H1 (cell line): ENCODE measurements around the gene PRKCH. TPM values are rescaled to one million over a fixed set of nuclear protein-coding genes. Genes with fewer than 3 reads are reported as not detected.

Experiments used
- CTCF ChIA-PET: fragments of 300-600 bp; sonication (Branson Sonifier 250); formaldehyde crosslinking; loops from one replicate; lab custom pipeline; 2021; ENCODE audit not compliant: partially characterized antibody; lab: Charles Lee
- POLR2A ChIA-PET: fragments of 300-600 bp; sonication (Branson Sonifier 250); formaldehyde crosslinking; loops from one replicate; lab custom pipeline; 2021; ENCODE audit warnings: inconsistent platforms; ENCODE audit not compliant: partially characterized antibody; lab: Charles Lee
- DNase-seq, 2 experiments: peaks; one replicate each; pipeline versions ENCODE4 v3.0.0 to v3.0.0-alpha.2; 2010 to 2022; ENCODE audit warnings: low spot score in 2 of 2, low read depth in 1 of 2, mixed read lengths in 1 of 2
- FAIRE-seq: peaks from 2 replicates; lab custom pipeline; 2011; peaks lifted over from hg19 to GRCh38; lab: Jason Lieb, UNC
- H2AFZ ChIP-seq: 2 replicates; pipeline ENCODE4 v1.8.1; 2012; ENCODE audit warnings: low read length, inconsistent platforms
- H2AK5ac ChIP-seq: 2 replicates; pipeline ENCODE4 v1.6.1; 2013; ENCODE audit warnings: low read depth, low read length
- H2BK120ac ChIP-seq: replicated peaks from 2 replicates; pipeline ENCODE3; 2013; ENCODE audit warnings: low read depth, low read length, inconsistent platforms
- H2BK12ac ChIP-seq: 2 replicates; pipeline ENCODE4 v1.6.1; 2013; ENCODE audit warnings: low read depth, low read length
- H2BK15ac ChIP-seq: 2 replicates; pipeline ENCODE4 v1.6.1; 2013; ENCODE audit warnings: low read length
- H2BK20ac ChIP-seq: 2 replicates; pipeline ENCODE4 v1.6.1; 2013; ENCODE audit warnings: low read length
- H2BK5ac ChIP-seq: 2 replicates; pipeline ENCODE4 v1.6.1; 2013; ENCODE audit warnings: low read depth, low read length
- H3K14ac ChIP-seq: 2 replicates; pipeline ENCODE4 v1.6.1; 2013; ENCODE audit warnings: inconsistent platforms; ENCODE audit not compliant: insufficient read length
- H3K18ac ChIP-seq: 2 replicates; pipeline ENCODE4 v1.6.1; 2013; ENCODE audit warnings: low read length; ENCODE audit errors: extremely low read depth
- H3K23ac ChIP-seq: 2 replicates; pipeline ENCODE4 v1.6.1; 2013; ENCODE audit warnings: inconsistent platforms; ENCODE audit not compliant: insufficient read length
- H3K23me2 ChIP-seq: 2 replicates; pipeline ENCODE4 v1.6.1; 2013; ENCODE audit warnings: low read depth, low read length
- H3K27ac ChIP-seq: 2 replicates; pipeline ENCODE4 v1.6.1; 2011; ENCODE audit warnings: low read depth, low read length, inconsistent platforms
- H3K27me3 ChIP-seq, 4 experiments: replicated peaks in 1 of 4; 1 replicate in 1 of 4; 2 replicates in 3 of 4; pipeline versions ENCODE4 v1.6.1 to v1.8.1; 2011 to 2013; ENCODE audit warnings: low read length in 3 of 4, mild to moderate bottlenecking in 3 of 4, inconsistent platforms in 2 of 4, mixed read lengths in 2 of 4, moderate library complexity in 1 of 4; ENCODE audit not compliant: control insufficient read depth in 3 of 4, insufficient read depth in 3 of 4; ENCODE audit errors: extremely low read depth in 1 of 4
- H3K36me3 ChIP-seq, 4 experiments: 2 replicates each; pipeline versions ENCODE4 v1.6.1 to v1.8.1; 2011 to 2013; ENCODE audit warnings: mild to moderate bottlenecking in 4 of 4, low read length in 3 of 4, moderate library complexity in 2 of 4, control low read depth in 1 of 4, inconsistent platforms in 1 of 4; ENCODE audit not compliant: insufficient read depth in 4 of 4, control insufficient read depth in 2 of 4
- H3K4ac ChIP-seq: replicated peaks from 2 replicates; pipeline ENCODE3; 2013; ENCODE audit warnings: low read length, low read depth, mixed read lengths, inconsistent platforms; ENCODE audit not compliant: insufficient read length
- H3K4me1 ChIP-seq, 4 experiments: replicated peaks in 1 of 4; 1 replicate in 1 of 4; 2 replicates in 3 of 4; pipeline versions ENCODE4 v1.6.1 to v1.8.1; 2011 to 2013; ENCODE audit warnings: low read length in 3 of 4, inconsistent platforms in 2 of 4, mixed read lengths in 1 of 4; ENCODE audit not compliant: insufficient read depth in 4 of 4, control insufficient read depth in 3 of 4
- H3K4me2 ChIP-seq, 2 experiments: 2 replicates each; pipeline versions ENCODE4 v1.6.1 to v1.8.1; 2011 to 2013; ENCODE audit warnings: low read depth in 2 of 2, low read length in 2 of 2, control low read depth in 1 of 2, inconsistent platforms in 1 of 2, mild to moderate bottlenecking in 1 of 2; ENCODE audit not compliant: insufficient read depth in 1 of 2
- H3K4me3 ChIP-seq, 4 experiments: fragments of 200-600, 300-600 bp in 1 of 4; sonication (generic), shearing (Covaris generic), sonication (Bioruptor Twin) in 1 of 4; 2 replicates each; pipeline versions ENCODE4 v1.5.1 to v1.8.1; 2011 to 2016; ENCODE audit warnings: low read length in 4 of 4, low read depth in 3 of 4, control low read depth in 2 of 4, inconsistent platforms in 2 of 4, mild to moderate bottlenecking in 2 of 4, mixed read lengths in 1 of 4, moderate library complexity in 1 of 4; ENCODE audit not compliant: insufficient read depth in 2 of 4; ENCODE audit errors: extremely low read depth in 1 of 4
- H3K56ac ChIP-seq: replicated peaks from 2 replicates; pipeline ENCODE3; 2013; ENCODE audit warnings: low read depth, mild to moderate bottlenecking, mixed read lengths, low read length, inconsistent platforms; ENCODE audit not compliant: insufficient read length
- H3K79me1 ChIP-seq: 2 replicates; pipeline ENCODE4 v1.6.1; 2013; ENCODE audit warnings: low read depth, low read length, control low read depth
- H3K79me2 ChIP-seq, 2 experiments: 2 replicates each; pipeline versions ENCODE4 v1.6.1 to v1.8.1; 2012 to 2013; ENCODE audit warnings: low read length in 2 of 2, mild to moderate bottlenecking in 2 of 2, inconsistent platforms in 1 of 2; ENCODE audit not compliant: insufficient read depth in 2 of 2, control insufficient read depth in 1 of 2
- H3K9ac ChIP-seq, 4 experiments: replicated peaks in 1 of 4; 1 replicate in 1 of 4; 2 replicates in 3 of 4; pipeline versions ENCODE4 v1.6.1 to v1.8.1; 2011 to 2013; ENCODE audit warnings: low read depth in 3 of 4, low read length in 3 of 4, control low read depth in 2 of 4, mild to moderate bottlenecking in 2 of 4, moderate library complexity in 2 of 4, inconsistent platforms in 1 of 4; ENCODE audit errors: extremely low read depth in 1 of 4
- H3K9me3 ChIP-seq, 2 experiments: 2 replicates each; pipeline versions ENCODE4 v1.6.1 to v1.8.1; 2012 to 2013; ENCODE audit warnings: mild to moderate bottlenecking in 2 of 2, moderate library complexity in 2 of 2, control low read depth in 1 of 2, inconsistent platforms in 1 of 2, low read depth in 1 of 2, low read length in 1 of 2, mixed read lengths in 1 of 2; ENCODE audit not compliant: insufficient read depth in 2 of 2
- H4K20me1 ChIP-seq, 2 experiments: replicated peaks in 1 of 2; 2 replicates each; pipeline versions ENCODE3 to v1.8.1; 2011 to 2013; ENCODE audit warnings: inconsistent platforms in 2 of 2, low read length in 2 of 2, mild to moderate bottlenecking in 1 of 2; ENCODE audit not compliant: insufficient read depth in 2 of 2, control insufficient read depth in 1 of 2
- H4K5ac ChIP-seq: 2 replicates; pipeline ENCODE4 v1.6.1; 2013; ENCODE audit warnings: low read length, low read depth, mixed read lengths, inconsistent platforms; ENCODE audit not compliant: insufficient read length
- H4K8ac ChIP-seq: 2 replicates; pipeline ENCODE4 v1.8.0; 2013; ENCODE audit warnings: mild to moderate bottlenecking, moderate library complexity, low read length, inconsistent platforms; ENCODE audit not compliant: insufficient read depth; ENCODE audit errors: extremely low read depth
- H4K91ac ChIP-seq: replicated peaks from 2 replicates; pipeline ENCODE3; 2013; ENCODE audit warnings: low read length, mixed read lengths, inconsistent platforms; ENCODE audit not compliant: insufficient read length
- BACH1 ChIP-seq: IDR thresholded peaks from 2 replicates; pipeline ENCODE4 v1.6.1; 2012; ENCODE audit warnings: low read length, improper control_type of control experiment
- BCL11A ChIP-seq, 2 experiments: IDR thresholded peaks; one replicate each; pipeline ENCODE4 v1.6.1; 2011; ENCODE audit warnings: low read depth in 2 of 2, low read length in 2 of 2, mild to moderate bottlenecking in 2 of 2
- HDAC2 ChIP-seq, 2 experiments: fragments of 300-600 bp in 1 of 2; sonication (generic) in 1 of 2; IDR thresholded peaks; 2 replicates each; pipeline ENCODE4 v1.6.1; 2011 to 2012; ENCODE audit warnings: low read depth in 2 of 2, low read length in 2 of 2, mild to moderate bottlenecking in 2 of 2, moderate library complexity in 2 of 2, borderline replicate concordance in 1 of 2, inconsistent platforms in 1 of 2
- KDM4A ChIP-seq: IDR thresholded peaks from one replicate; pipeline ENCODE4 v1.7.1; 2012; ENCODE audit warnings: low read depth, mild to moderate bottlenecking, moderate library complexity, low read length, inconsistent platforms; ENCODE audit not compliant: severe bottlenecking
- SIX5 ChIP-seq: IDR thresholded peaks from 2 replicates; pipeline ENCODE4 v1.6.1; 2011; ENCODE audit warnings: mild to moderate bottlenecking, low read depth, low read length
- TAF7 ChIP-seq: optimal IDR thresholded peaks from 2 replicates; pipeline ENCODE3; 2011; ENCODE audit warnings: low read depth, mild to moderate bottlenecking, inconsistent platforms, low read length, moderate library complexity, borderline replicate concordance
- TBP ChIP-seq: IDR thresholded peaks from 2 replicates; pipeline ENCODE4 v1.6.1; 2011; ENCODE audit warnings: low read depth, low read length, improper control_type of control experiment
- WGBS, 2 experiments: shearing (Covaris generic) in 1 of 2; methylation state at CpG; one replicate each; pipeline versions ENCODE4 v1.1.6 to v1.1.7; 2013 to 2015; ENCODE audit warnings: low lambda C conversion rate in 2 of 2, mixed read lengths in 2 of 2, inconsistent platforms in 1 of 2, low coverage in 1 of 2, missing lambda C conversion rate in 1 of 2; ENCODE audit not compliant: insufficient replicate concordance in 2 of 2, insufficient coverage in 1 of 2, insufficient read length in 1 of 2; ENCODE audit errors: extremely low coverage in 1 of 2, missing lambda C conversion rate in 1 of 2; 5-methylcytosine and 5-hydroxymethylcytosine counted together
- polyA plus RNA-seq, 7 experiments: library from polyadenylated mRNA; depleted of rRNA in 3 of 7; stranded (reverse) in 5 of 7; unstranded in 2 of 7; fragments of >200 nt in 5 of 7; fragments of 200-250 nt in 2 of 7; gene quantifications; 1 replicate in 5 of 7; 2 replicates in 1 of 7; 4 replicates in 1 of 7; pipeline versions ENCODE4 v1.2.1 to v1.2.3, GENCODE V29; 2011 to 2013; ENCODE audit warnings: missing spikeins in 2 of 7, mixed read lengths in 2 of 7
- total RNA-seq: library from RNA; stranded (reverse); fragmentation: NEBNext Ultra II Directional; extraction: Animal tissue kit (Norgen Biotek cat#: 25700); gene quantifications from 2 replicates; pipeline ENCODE4 v1.2.1, GENCODE V29; 2021

PRKCH gene
- total and polyA plus RNA-seq, 2 of the 8 experiments (the other 6 are each of a cell fraction or from before 2014, with no cell fraction given): 6.4 to 7.0 TPM

- Histone ChIP-seq H3K27me3 (no peaks in the 10 kb centered on the region), H3K9ac (no peak overlapping the region), H3K79me1 (no peaks in the 10 kb centered on the region), H3K18ac (no peak overlapping the region), H4K20me1 (no peaks in the 10 kb centered on the region), H4K91ac (no peak overlapping the region), H4K8ac (no peak overlapping the region), H2BK20ac (no peak overlapping the region), H3K36me3 (no peaks in the 10 kb centered on the region; a peak in 1 of 8 replicates), H3K4me3 (no peak overlapping the region), H3K27ac (no peak overlapping the region), H3K23me2 (no peaks in the 10 kb centered on the region), H3K56ac (no peak overlapping the region), H2BK15ac (no peak overlapping the region), H2BK5ac (no peak overlapping the region), H3K14ac (no peak overlapping the region), H2AK5ac (no peak overlapping the region), H3K4me1 (peaks cover 0 to 5% (median 2%) of the 10 kb centered on the region in 4 experiments; a peak in 2 of 7 replicates)
- ChIA-PET POLR2A (no interaction called here), CTCF (interaction anchor here (0.8 kb wide), 1 partner anchor 59 kb away, joined by 3 read pairs; no protein-coding TSS in a partner anchor)
- FAIRE-seq: no peak
- WGBS, 2 experiments: 83% methylated on average over 5 of the region's 5 CpGs; no CpG with 5 or more reads in 1 of the 2 experiments
- no peak for TF ChIP-seq SIX5
- no peak for TF ChIP-seq BCL11A (IDR thresholded peaks at IDR 0.05; ENCODE audit: low read depth in 2 of 2, low read length in 2 of 2)
- TF ChIP-seq TAF7: no peak
- no peak for TF ChIP-seq TBP
- no peak for TF ChIP-seq HDAC2 (IDR thresholded peaks at IDR 0.05; ENCODE audit: borderline replicate concordance in 1 of 2, low read depth in 2 of 2, low read length in 2 of 2)
- TF ChIP-seq KDM4A: no peak
- no peak for TF ChIP-seq BACH1
- TF ChIP-seq, all 59 proteins: peak for 0
- no peak for DNase-seq
- H3K79me2 ChIP-seq: no peaks in the 10 kb centered on the region
- H3K4me2 ChIP-seq: no peak overlapping the region
- H2AFZ ChIP-seq: no peak overlapping the region
- H2BK12ac ChIP-seq: no peak overlapping the region
- H4K5ac ChIP-seq: no peak overlapping the region
- H2BK120ac ChIP-seq: no peak overlapping the region
- H3K4ac ChIP-seq: no peak overlapping the region
- H3K23ac ChIP-seq: no peak overlapping the region
- no peaks in the 10 kb centered on the region for H3K9me3 ChIP-seq
Measured at GRCh38 chr14:61530896-61531295, 209.5 kb downstream of the PRKCH start.
